Ascending aorta (tissue), 2 donors: ENCODE data around the gene FOSB. TPM values are rescaled to one million over a fixed set of nuclear protein-coding genes. Genes with fewer than 3 reads are reported as not detected.

Source experiments
- DNase-seq, 2 donors: peaks; one replicate each; pipeline ENCODE4 v3.0.0-alpha.2; 2019; ENCODE audit warnings: low spot score in 2 of 2
- H3K27ac ChIP-seq, 2 donors: fragments of 200-600 bp; sonication (generic); one replicate each; pipeline ENCODE4 v1.5.1; 2016 to 2017; ENCODE audit warnings: mild to moderate bottlenecking in 1 of 2
- H3K27me3 ChIP-seq: fragments of 200-600 bp; sonication (generic); one replicate; pipeline ENCODE4 v1.5.1; 2017
- H3K36me3 ChIP-seq, 2 donors: fragments of 200-600 bp; sonication (generic); one replicate each; pipeline ENCODE4 v1.5.1; 2016
- H3K4me1 ChIP-seq, 2 donors: fragments of 200-600 bp; sonication (generic); one replicate each; pipeline ENCODE4 v1.5.1; 2016 to 2017; ENCODE audit warnings: mild to moderate bottlenecking in 1 of 2
- H3K4me3 ChIP-seq, 2 donors: fragments of 200-600 bp; sonication (generic); one replicate each; pipeline ENCODE4 v1.5.1; 2016 to 2017; ENCODE audit warnings: mild to moderate bottlenecking in 1 of 2
- H3K9me3 ChIP-seq, 2 donors: fragments of 200-600 bp; sonication (generic); one replicate each; pipeline ENCODE4 v1.5.1; 2016
- intact Hi-C: fragments of 100-400 bp; cut with DNase I; formaldehyde crosslinking; loops from one replicate; pipeline ENCODE4 v1.15.1; 2023
- total RNA-seq: library from RNA; depleted of rRNA; stranded (reverse); fragments of >200 nt; gene quantifications from one replicate; pipeline ENCODE4 v1.1.0, GENCODE V29; 2016
- TF ChIP-seq, protein P1 (sequence below), 3 experiments: fragments of 200-600 bp in 2 of 3; fragments of 450-650 bp in 1 of 3; sonication (generic) in 2 of 3; IDR thresholded peaks; one replicate each; pipeline ENCODE4 v1.5.1; 2016 to 2019; ENCODE audit warnings: antibody characterized with exemption in 3 of 3, mild to moderate bottlenecking in 1 of 3, moderate library complexity in 1 of 3

FOSB gene
- total RNA-seq, 1 donor from 2014 or later = 511 TPM

DNA sequence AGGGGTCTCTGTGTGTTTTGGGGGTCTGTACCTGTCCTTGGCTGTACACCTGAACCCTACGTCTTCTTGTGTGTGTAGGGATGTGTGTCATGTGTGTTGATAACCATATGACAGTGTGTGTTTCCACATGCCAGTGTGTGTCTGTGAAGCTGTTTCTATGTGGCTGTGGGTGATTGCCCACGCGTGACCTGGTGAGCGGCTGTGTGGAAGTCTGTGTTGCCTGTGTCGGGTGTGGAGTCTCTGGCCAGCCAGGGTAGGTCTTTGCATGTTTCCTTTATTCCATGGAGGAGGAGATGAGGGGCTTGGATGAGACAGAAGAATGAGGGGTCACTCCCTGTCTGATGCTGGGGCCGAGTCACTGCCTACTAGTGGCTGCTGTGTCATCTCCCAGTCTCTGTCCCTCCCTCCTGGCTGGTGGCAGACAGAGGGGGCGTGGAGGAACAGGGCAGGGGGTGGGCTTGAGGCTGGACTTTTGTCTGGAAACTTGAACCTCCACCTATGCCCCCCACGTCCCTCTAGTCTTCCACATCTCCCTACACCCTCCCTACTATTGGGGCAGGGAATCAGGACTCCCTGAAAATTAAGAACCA is 2.8 kb upstream of the FOSB start:
- H3K36me3 ChIP-seq = no peaks in the 10 kb centered on the region
- no peaks in the 10 kb centered on the region for H3K27me3 ChIP-seq
- H3K9me3 ChIP-seq = no peaks in the 10 kb centered on the region
- TF ChIP-seq, protein P1, sequence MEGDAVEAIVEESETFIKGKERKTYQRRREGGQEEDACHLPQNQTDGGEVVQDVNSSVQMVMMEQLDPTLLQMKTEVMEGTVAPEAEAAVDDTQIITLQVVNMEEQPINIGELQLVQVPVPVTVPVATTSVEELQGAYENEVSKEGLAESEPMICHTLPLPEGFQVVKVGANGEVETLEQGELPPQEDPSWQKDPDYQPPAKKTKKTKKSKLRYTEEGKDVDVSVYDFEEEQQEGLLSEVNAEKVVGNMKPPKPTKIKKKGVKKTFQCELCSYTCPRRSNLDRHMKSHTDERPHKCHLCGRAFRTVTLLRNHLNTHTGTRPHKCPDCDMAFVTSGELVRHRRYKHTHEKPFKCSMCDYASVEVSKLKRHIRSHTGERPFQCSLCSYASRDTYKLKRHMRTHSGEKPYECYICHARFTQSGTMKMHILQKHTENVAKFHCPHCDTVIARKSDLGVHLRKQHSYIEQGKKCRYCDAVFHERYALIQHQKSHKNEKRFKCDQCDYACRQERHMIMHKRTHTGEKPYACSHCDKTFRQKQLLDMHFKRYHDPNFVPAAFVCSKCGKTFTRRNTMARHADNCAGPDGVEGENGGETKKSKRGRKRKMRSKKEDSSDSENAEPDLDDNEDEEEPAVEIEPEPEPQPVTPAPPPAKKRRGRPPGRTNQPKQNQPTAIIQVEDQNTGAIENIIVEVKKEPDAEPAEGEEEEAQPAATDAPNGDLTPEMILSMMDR (IDR thresholded peaks at IDR 0.05) = no peak
- no peak overlapping the region for H3K27ac ChIP-seq
- H3K4me1 ChIP-seq = peaks cover 4 to 11% of the 10 kb centered on the region in 2 donors
- intact Hi-C loops = no loop called here
- no peak for DNase-seq
- no peak overlapping the region for H3K4me3 ChIP-seq

DNA sequence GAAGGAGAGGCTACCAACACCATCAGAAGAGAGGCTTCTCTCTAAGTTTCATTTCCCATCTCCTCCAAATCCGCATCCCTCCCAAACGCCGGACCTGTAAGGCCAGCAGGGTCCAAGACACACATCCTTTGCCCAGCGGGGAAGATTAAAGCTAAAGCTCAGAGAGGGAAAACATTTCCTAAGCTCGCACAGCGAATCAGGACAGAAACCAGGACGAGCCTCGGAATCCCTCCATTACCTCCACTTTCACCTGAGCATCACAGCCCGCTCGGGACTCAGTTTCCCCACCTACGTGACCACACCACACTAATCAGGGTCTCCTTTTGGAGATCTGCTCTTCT is 711 bp upstream of the FOSB start:
- Histone ChIP-seq H3K27ac (peak overlapping the region; percentile 93 to 94), H3K4me3 (peak overlapping the region; percentile 62 to 77), H3K4me1 (peaks cover 6 to 16% of the 10 kb centered on the region in 2 donors), H3K27me3 (no peaks in the 10 kb centered on the region), H3K9me3 (no peaks in the 10 kb centered on the region), H3K36me3 (no peaks in the 10 kb centered on the region)
- DNase-seq = no peak
- TF ChIP-seq, protein P1 (IDR thresholded peaks at IDR 0.05) = no peak
- intact Hi-C loops = loop anchor here (1.0 kb wide), 1 partner anchor 11 kb away; no protein-coding TSS in a partner anchor

DNA sequence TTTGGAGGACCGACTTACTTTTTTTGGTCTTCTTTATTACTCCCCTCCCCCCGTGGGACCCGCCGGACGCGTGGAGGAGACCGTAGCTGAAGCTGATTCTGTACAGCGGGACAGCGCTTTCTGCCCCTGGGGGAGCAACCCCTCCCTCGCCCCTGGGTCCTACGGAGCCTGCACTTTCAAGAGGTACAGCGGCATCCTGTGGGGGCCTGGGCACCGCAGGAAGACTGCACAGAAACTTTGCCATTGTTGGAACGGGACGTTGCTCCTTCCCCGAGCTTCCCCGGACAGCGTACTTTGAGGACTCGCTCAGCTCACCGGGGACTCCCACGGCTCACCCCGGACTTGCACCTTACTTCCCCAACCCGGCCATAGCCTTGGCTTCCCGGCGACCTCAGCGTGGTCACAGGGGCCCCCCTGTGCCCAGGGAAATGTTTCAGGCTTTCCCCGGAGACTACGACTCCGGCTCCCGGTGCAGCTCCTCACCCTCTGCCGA is 409 bp downstream of the FOSB start:
- Histone ChIP-seq H3K36me3 (no peaks in the 10 kb centered on the region), H3K9me3 (no peaks in the 10 kb centered on the region), H3K4me1 (peaks cover 6 to 16% of the 10 kb centered on the region in 2 donors), H3K27me3 (no peaks in the 10 kb centered on the region), H3K4me3 (peak overlapping the region; percentile 62 to 77), H3K27ac (peak overlapping the region; percentile 93 to 94)
- TF ChIP-seq, protein P1 (IDR thresholded peaks at IDR 0.05) = no peak
- DNase-seq = no peak
- intact Hi-C loops = loop anchor here (2.0 kb wide), 1 partner anchor 17 kb away; no protein-coding TSS in a partner anchor

DNA sequence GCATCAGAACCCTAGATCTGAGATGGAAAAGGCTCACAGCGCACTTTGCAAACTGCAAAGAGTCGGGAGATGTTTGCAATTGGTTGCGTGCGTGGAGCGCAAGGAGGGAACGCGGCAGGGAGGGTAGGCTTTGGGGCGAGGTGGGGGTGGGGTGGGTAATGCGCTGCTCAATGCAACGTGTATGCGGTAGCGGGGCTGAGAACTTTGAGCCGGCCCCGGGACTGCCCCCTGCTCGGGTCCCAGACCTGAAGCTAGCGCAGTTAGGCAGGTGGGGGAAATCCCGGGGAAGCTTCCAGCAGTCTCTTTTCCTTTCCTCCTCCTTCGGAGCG is 971 bp downstream of the FOSB start:
- TF ChIP-seq, protein P1 (IDR thresholded peaks at IDR 0.05) = no peak
- H3K4me1 ChIP-seq = peaks cover 6 to 16% of the 10 kb centered on the region in 2 donors
- no peaks in the 10 kb centered on the region for H3K36me3 ChIP-seq
- intact Hi-C loops = loop anchor here (1.0 to 2.0 kb wide), 3 partner anchors 18 to 39 kb away; no protein-coding TSS in a partner anchor
- no peaks in the 10 kb centered on the region for H3K27me3 ChIP-seq
- H3K4me3 ChIP-seq = peak overlapping the region; percentile 62 to 77
- DNase-seq = no peak
- H3K9me3 ChIP-seq = no peaks in the 10 kb centered on the region
- peak overlapping the region; percentile 93 to 94 for H3K27ac ChIP-seq

DNA sequence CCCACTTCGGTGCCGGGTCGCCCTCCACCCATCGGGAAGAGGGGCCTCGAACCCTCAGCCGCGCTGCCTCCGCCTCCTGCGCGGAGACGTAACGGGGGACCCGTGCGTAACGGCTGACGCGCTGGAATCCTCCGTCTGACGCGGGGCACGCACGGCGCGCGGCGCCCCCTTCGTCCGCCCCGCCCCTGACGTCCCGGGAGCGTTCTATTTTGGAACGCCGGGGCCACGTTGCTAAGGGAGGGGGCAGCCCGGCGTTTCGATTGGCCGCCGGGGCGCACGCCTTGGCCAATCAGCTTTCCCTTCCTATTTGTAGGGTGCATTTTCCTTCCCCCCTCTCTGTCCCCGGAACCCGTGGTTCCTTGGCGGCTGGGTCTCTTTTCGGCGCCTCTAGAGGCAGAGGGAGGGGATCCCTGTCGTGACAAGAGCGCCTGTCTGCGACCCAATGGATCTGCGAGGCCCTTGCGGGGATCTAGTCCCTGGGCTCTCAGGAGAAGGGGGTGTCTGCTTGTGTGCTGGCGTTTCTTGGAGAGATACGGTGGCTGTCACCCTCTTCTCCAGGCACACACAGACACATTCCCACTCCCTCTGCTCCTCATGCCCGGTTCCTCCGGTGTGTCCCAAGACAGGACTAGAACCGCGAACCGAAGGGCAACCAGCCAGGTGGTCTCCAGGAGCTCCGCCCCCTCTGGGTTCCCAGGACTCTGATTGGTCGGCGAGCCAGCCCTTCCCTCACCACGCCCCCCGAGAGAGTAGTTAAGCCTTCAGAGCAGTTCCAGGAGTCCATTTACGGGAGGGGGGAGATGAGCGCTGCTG is 1.5 kb downstream of the FOSB start:
- Histone ChIP-seq H3K36me3 (no peaks in the 10 kb centered on the region), H3K4me1 (peaks cover 6 to 16% of the 10 kb centered on the region in 2 donors), H3K27ac (peak overlapping the region; percentile 93 to 94), H3K9me3 (no peaks in the 10 kb centered on the region), H3K27me3 (no peaks in the 10 kb centered on the region), H3K4me3 (peak overlapping the region; percentile 62 to 77)
- DNase-seq = peak; percentile 85 to 95
- TF ChIP-seq, protein P1 (IDR thresholded peaks at IDR 0.05) = peak in 1 of 3 experiments; percentile 26
- intact Hi-C loops = loop anchor here (1.0 to 2.0 kb wide), 3 partner anchors 19 to 40 kb away; no protein-coding TSS in a partner anchor
